Mesendoderm (in vitro differentiated cells): ENCODE measurements around the gene GALNT18.

ENCODE experiments used
- DNase-seq: peaks from one replicate; pipeline ENCODE4 v3.0.0; 2013
- H2AK5ac ChIP-seq: 2 replicates; pipeline ENCODE4 v1.6.1; 2013; ENCODE audit warnings: low read length, inconsistent platforms
- H2BK120ac ChIP-seq: 2 replicates; pipeline ENCODE4 v1.6.1; 2013; ENCODE audit warnings: low read depth, mild to moderate bottlenecking, low read length, moderate library complexity, mixed read lengths
- H2BK15ac ChIP-seq: replicated peaks from 2 replicates; pipeline ENCODE4 v1.6.1; 2013; ENCODE audit warnings: low read depth, mild to moderate bottlenecking, moderate library complexity
- H2BK5ac ChIP-seq: 2 replicates; pipeline ENCODE4 v1.6.1; 2013; ENCODE audit warnings: low read length, inconsistent platforms
- H3K18ac ChIP-seq: 2 replicates; pipeline ENCODE4 v1.6.1; 2013; ENCODE audit warnings: mild to moderate bottlenecking, low read length, mixed read lengths
- H3K23ac ChIP-seq: one replicate; pipeline ENCODE4 v1.6.1; 2013; ENCODE audit warnings: low read length
- H3K27ac ChIP-seq: 2 replicates; pipeline ENCODE4 v1.5.1; 2013; ENCODE audit warnings: low read depth, mild to moderate bottlenecking, inconsistent platforms, low read length, moderate library complexity
- H3K27me3 ChIP-seq: 2 replicates; pipeline ENCODE4 v1.6.1; 2013; ENCODE audit warnings: low read length, control low read depth, mild to moderate bottlenecking, inconsistent platforms; ENCODE audit not compliant: insufficient read depth, poor library complexity
- H3K36me3 ChIP-seq: 2 replicates; pipeline ENCODE4 v1.6.1; 2013; ENCODE audit warnings: low read length, inconsistent platforms; ENCODE audit not compliant: control insufficient read depth, insufficient read depth
- H3K4ac ChIP-seq: one replicate; pipeline ENCODE4 v1.6.1; 2013; ENCODE audit warnings: low read depth, mild to moderate bottlenecking, low read length, moderate library complexity
- H3K4me1 ChIP-seq: 2 replicates; pipeline ENCODE4 v1.6.1; 2013; ENCODE audit warnings: low read depth, low read length, inconsistent platforms; ENCODE audit not compliant: control insufficient read depth
- H3K4me2 ChIP-seq: 2 replicates; pipeline ENCODE4 v1.6.1; 2013; ENCODE audit warnings: low read length
- H3K4me3 ChIP-seq: 2 replicates; pipeline ENCODE4 v1.5.1; 2013; ENCODE audit warnings: mild to moderate bottlenecking, low read length
- H3K56ac ChIP-seq: one replicate; pipeline ENCODE4 v1.6.1; 2013; ENCODE audit warnings: low read length
- H3K79me1 ChIP-seq: 2 replicates; pipeline ENCODE4 v1.6.1; 2013; ENCODE audit warnings: low read length, inconsistent platforms
- H3K79me2 ChIP-seq: 2 replicates; pipeline ENCODE4 v1.6.1; 2013; ENCODE audit warnings: mild to moderate bottlenecking, low read length; ENCODE audit not compliant: control insufficient read depth, insufficient read depth
- H3K9ac ChIP-seq: 2 replicates; pipeline ENCODE4 v1.6.1; 2013; ENCODE audit warnings: low read length, inconsistent platforms
- H4K5ac ChIP-seq: one replicate; pipeline ENCODE4 v1.6.1; 2013; ENCODE audit warnings: low read length
- H4K8ac ChIP-seq: one replicate; pipeline ENCODE4 v1.6.1; 2013; ENCODE audit warnings: low read depth, mild to moderate bottlenecking, control low read depth, low read length, moderate library complexity
- WGBS: extraction: QIAGEN DNeasy Blood & Tissue Kit; methylation state at CpG from one replicate; pipeline ENCODE4 v1.1.7; 2013; ENCODE audit warnings: low lambda C conversion rate, missing lambda C conversion rate; ENCODE audit not compliant: insufficient coverage; ENCODE audit errors: extremely low coverage; 5-methylcytosine and 5-hydroxymethylcytosine counted together

The GALNT18 gene

GRCh38 chr11:11472106-11472505, 149.7 kb downstream of the GALNT18 start:
- no peak overlapping the region for H3K56ac ChIP-seq
- no peak overlapping the region for H3K27ac ChIP-seq
- H3K36me3 ChIP-seq: no peaks in the 10 kb centered on the region
- H2AK5ac ChIP-seq: no peak overlapping the region
- no peak overlapping the region for H3K4me2 ChIP-seq
- H3K4ac ChIP-seq: no peak overlapping the region
- no peaks in the 10 kb centered on the region for H3K4me1 ChIP-seq
- no peak overlapping the region for H2BK15ac ChIP-seq
- H2BK120ac ChIP-seq: no peak overlapping the region
- H3K27me3 ChIP-seq: no peaks in the 10 kb centered on the region
- no peak overlapping the region for H3K4me3 ChIP-seq
- H4K5ac ChIP-seq: no peak overlapping the region
- DNase-seq: no peak
- no peak overlapping the region for H2BK5ac ChIP-seq
- no peak overlapping the region for H4K8ac ChIP-seq
- H3K79me2 ChIP-seq: no peaks in the 10 kb centered on the region
- H3K18ac ChIP-seq: no peak overlapping the region
- WGBS: no CpG with 5 or more reads among the region's 2 CpGs
- no peaks in the 10 kb centered on the region for H3K79me1 ChIP-seq
- no peak overlapping the region for H3K9ac ChIP-seq
- no peak overlapping the region for H3K23ac ChIP-seq

GRCh38 chr11:11471201-11471600, 150.6 kb downstream of the GALNT18 start:
- H2BK120ac ChIP-seq: no peak overlapping the region
- H3K18ac ChIP-seq: no peak overlapping the region
- no peak overlapping the region for H2AK5ac ChIP-seq

GRCh38 chr11:11468954-11469353, 152.9 kb downstream of the GALNT18 start:
- H3K36me3 ChIP-seq: no peaks in the 10 kb centered on the region
- no peak overlapping the region for H2BK15ac ChIP-seq
- DNase-seq: no peak
- H2BK5ac ChIP-seq: no peak overlapping the region
- no peaks in the 10 kb centered on the region for H3K79me2 ChIP-seq
- WGBS: no CpG with 5 or more reads among the region's 6 CpGs
- no peak overlapping the region for H2AK5ac ChIP-seq
- H3K79me1 ChIP-seq: no peaks in the 10 kb centered on the region
- H4K5ac ChIP-seq: no peak overlapping the region
- H3K4ac ChIP-seq: no peak overlapping the region
- no peak overlapping the region for H4K8ac ChIP-seq
- no peak overlapping the region for H3K18ac ChIP-seq
- H2BK120ac ChIP-seq: no peak overlapping the region
- H3K27me3 ChIP-seq: no peaks in the 10 kb centered on the region
- no peak overlapping the region for H3K4me3 ChIP-seq
- H3K4me2 ChIP-seq: no peak overlapping the region
- no peak overlapping the region for H3K9ac ChIP-seq
- H3K27ac ChIP-seq: no peak overlapping the region
- H3K56ac ChIP-seq: no peak overlapping the region
- H3K4me1 ChIP-seq: no peaks in the 10 kb centered on the region
- H3K23ac ChIP-seq: no peak overlapping the region

More at GRCh38 chr11:11471201-11471600, 150.6 kb downstream of the GALNT18 start:
- H3K4me3 ChIP-seq: no peak overlapping the region
- no peak overlapping the region for H2BK5ac ChIP-seq
- no peak overlapping the region for H3K23ac ChIP-seq
- H3K79me2 ChIP-seq: no peaks in the 10 kb centered on the region
- H3K4ac ChIP-seq: no peak overlapping the region
- no peak overlapping the region for H3K27ac ChIP-seq
- H4K5ac ChIP-seq: no peak overlapping the region
- H3K79me1 ChIP-seq: no peaks in the 10 kb centered on the region
- no peak overlapping the region for H3K4me2 ChIP-seq
- H4K8ac ChIP-seq: no peak overlapping the region
- H3K36me3 ChIP-seq: no peaks in the 10 kb centered on the region
- no peak overlapping the region for H3K56ac ChIP-seq
- H2BK15ac ChIP-seq: no peak overlapping the region
- DNase-seq: no peak
- no CpG with 5 or more reads among the region's 4 CpGs for WGBS
- H3K27me3 ChIP-seq: no peaks in the 10 kb centered on the region
- H3K9ac ChIP-seq: no peak overlapping the region
- H3K4me1 ChIP-seq: no peaks in the 10 kb centered on the region

- H3K79me2 ChIP-seq: no peaks in the 10 kb centered on the region
- DNase-seq: no peak
- H2BK120ac ChIP-seq: no peak overlapping the region
- no peak overlapping the region for H2BK15ac ChIP-seq
- no CpG with 5 or more reads among the region's 4 CpGs for WGBS
- no peak overlapping the region for H3K27ac ChIP-seq
- H3K4ac ChIP-seq: no peak overlapping the region
- no peaks in the 10 kb centered on the region for H3K79me1 ChIP-seq
- H4K5ac ChIP-seq: no peak overlapping the region
- no peak overlapping the region for H3K56ac ChIP-seq
- H3K4me3 ChIP-seq: no peak overlapping the region
- H2AK5ac ChIP-seq: no peak overlapping the region
- H3K36me3 ChIP-seq: no peaks in the 10 kb centered on the region
- no peak overlapping the region for H3K23ac ChIP-seq
- H3K27me3 ChIP-seq: no peaks in the 10 kb centered on the region
- H3K18ac ChIP-seq: no peak overlapping the region
- H3K9ac ChIP-seq: no peak overlapping the region
- H2BK5ac ChIP-seq: no peak overlapping the region
- no peak overlapping the region for H4K8ac ChIP-seq
- H3K4me1 ChIP-seq: no peaks in the 10 kb centered on the region
- no peak overlapping the region for H3K4me2 ChIP-seq
These were observed 154.5 kb downstream of the GALNT18 start for GRCh38 chr11:11467312-11467711.

- no peak overlapping the region for H3K4me2 ChIP-seq
- H3K4me1 ChIP-seq: no peaks in the 10 kb centered on the region
- H3K18ac ChIP-seq: no peak overlapping the region
- H4K5ac ChIP-seq: no peak overlapping the region
- DNase-seq: no peak
- H3K36me3 ChIP-seq: no peaks in the 10 kb centered on the region
- no peak overlapping the region for H3K56ac ChIP-seq
- H2BK120ac ChIP-seq: no peak overlapping the region
- H2AK5ac ChIP-seq: no peak overlapping the region
- H3K27ac ChIP-seq: no peak overlapping the region
- H3K27me3 ChIP-seq: no peaks in the 10 kb centered on the region
- no peak overlapping the region for H2BK15ac ChIP-seq
- H3K79me2 ChIP-seq: no peaks in the 10 kb centered on the region
- H3K23ac ChIP-seq: no peak overlapping the region
- no peak overlapping the region for H3K4ac ChIP-seq
- H3K79me1 ChIP-seq: no peaks in the 10 kb centered on the region
- no CpG with 5 or more reads among the region's 2 CpGs for WGBS
- no peak overlapping the region for H4K8ac ChIP-seq
- H3K4me3 ChIP-seq: no peak overlapping the region
- H3K9ac ChIP-seq: no peak overlapping the region
- H2BK5ac ChIP-seq: no peak overlapping the region
These were observed 157.2 kb downstream of the GALNT18 start for GRCh38 chr11:11464555-11464954.

- no peak overlapping the region for H3K18ac ChIP-seq
- no peaks in the 10 kb centered on the region for H3K36me3 ChIP-seq
- H2BK15ac ChIP-seq: no peak overlapping the region
- no CpG with 5 or more reads among the region's 10 CpGs for WGBS
- H3K4ac ChIP-seq: no peak overlapping the region
- no peak overlapping the region for H2AK5ac ChIP-seq
- no peaks in the 10 kb centered on the region for H3K79me2 ChIP-seq
- H2BK120ac ChIP-seq: no peak overlapping the region
- no peaks in the 10 kb centered on the region for H3K79me1 ChIP-seq
- no peak overlapping the region for H3K4me3 ChIP-seq
- no peak overlapping the region for H3K9ac ChIP-seq
- H3K56ac ChIP-seq: no peak overlapping the region
- H3K27ac ChIP-seq: no peak overlapping the region
- no peaks in the 10 kb centered on the region for H3K27me3 ChIP-seq
- H4K5ac ChIP-seq: no peak overlapping the region
- no peak overlapping the region for H2BK5ac ChIP-seq
- DNase-seq: no peak
- no peak overlapping the region for H4K8ac ChIP-seq
- no peak overlapping the region for H3K23ac ChIP-seq
- no peaks in the 10 kb centered on the region for H3K4me1 ChIP-seq
- H3K4me2 ChIP-seq: no peak overlapping the region
These were observed 158.4 kb downstream of the GALNT18 start for GRCh38 chr11:11463405-11463804.
